Effector memory CD8-positive, alpha-beta T cell (primary cell): ENCODE measurements around the gene ST3GAL5.
A peak's percentile ranks its signal among the peaks of the same experiment; 100 is the strongest.
"Not testable (repeated sequence)": the region's sequence is repeated elsewhere in the genome, so short reads cannot be mapped to it uniquely, and the experiment has no call there.

Experiments used
- ATAC-seq: fragments of 150-1000 bp; cut with Tn5 transposase; replicated peaks from 2 replicates; pipeline ENCODE4 v1.10.0; 2021; ENCODE audit warnings: mild to moderate bottlenecking, moderate library complexity
- DNase-seq, 3 experiments: peaks; one replicate each; pipeline ENCODE4 v3.0.0; 2021
- H3K27ac Mint-ChIP-seq, 2 donors: one replicate each; pipeline ENCODE4 v1.8.0; 2022; ENCODE audit warnings: mild to moderate bottlenecking in 2 of 2, mixed read lengths in 2 of 2, moderate library complexity in 2 of 2
- H3K27me3 Mint-ChIP-seq, 2 donors: one replicate each; pipeline ENCODE4 v1.8.0; 2022; ENCODE audit warnings: mixed read lengths in 2 of 2
- H3K36me3 Mint-ChIP-seq: one replicate; pipeline ENCODE4 v1.8.0; 2022; ENCODE audit warnings: mild to moderate bottlenecking, moderate library complexity, mixed read lengths; ENCODE audit not compliant: insufficient read depth
- H3K4me1 Mint-ChIP-seq, 2 donors: one replicate each; pipeline ENCODE4 v1.8.0; 2022; ENCODE audit warnings: low read depth in 2 of 2, mixed read lengths in 2 of 2
- H3K4me3 Mint-ChIP-seq, 2 donors: one replicate each; pipeline ENCODE4 v1.8.0; 2022; ENCODE audit warnings: mild to moderate bottlenecking in 2 of 2, mixed read lengths in 2 of 2, moderate library complexity in 2 of 2
- H3K9me3 Mint-ChIP-seq, 2 donors: one replicate each; pipeline ENCODE4 v1.8.0; 2022; ENCODE audit warnings: mixed read lengths in 2 of 2

Gene ST3GAL5

DNA sequence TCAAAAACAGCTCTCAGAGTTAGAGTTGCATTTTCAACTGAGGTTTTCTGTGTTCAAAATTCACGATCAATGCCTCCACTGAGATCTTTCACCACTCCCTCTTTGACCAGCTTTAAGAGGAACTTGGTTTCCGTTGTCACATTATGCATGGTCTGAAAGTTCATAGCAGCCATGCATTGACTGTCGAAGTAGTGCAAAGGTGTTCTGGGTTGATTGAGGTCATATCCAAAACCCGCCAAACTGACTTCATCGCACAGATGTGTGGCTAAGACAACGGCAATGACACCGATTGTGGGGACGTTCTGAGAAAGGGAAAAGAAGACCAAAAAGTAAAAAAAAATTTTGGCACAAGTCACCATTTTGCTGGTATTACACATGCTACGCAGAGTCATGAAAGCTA lies 48.7 kb downstream of the ST3GAL5 start:
- H3K27me3 Mint-ChIP-seq: no peaks in the 10 kb centered on the region
- peak; percentile 95 for ATAC-seq
- peaks cover 8 to 14% of the 10 kb centered on the region in 2 donors for H3K4me1 Mint-ChIP-seq
- peaks cover 41% of the 10 kb centered on the region for H3K36me3 Mint-ChIP-seq
- no peaks in the 10 kb centered on the region for H3K9me3 Mint-ChIP-seq
- peak in 1 of 3 experiments; percentile 16 for DNase-seq
- peak overlapping the region in 1 of 2 donors; percentile 60 for H3K27ac Mint-ChIP-seq
- H3K4me3 Mint-ChIP-seq: no peak overlapping the region

- ATAC-seq: no peak
- DNase-seq: no peak
- Mint-ChIP-seq H3K4me3 (no peak overlapping the region), H3K36me3 (peaks cover 37% of the 10 kb centered on the region), H3K4me1 (peaks cover 8 to 14% of the 10 kb centered on the region in 2 donors), H3K27me3 (no peaks in the 10 kb centered on the region), H3K9me3 (no peaks in the 10 kb centered on the region), H3K27ac (peak overlapping the region in 1 of 2 donors; percentile 36)
Measured at GRCh38 chr2:85839461-85839860, 49.3 kb downstream of the ST3GAL5 start.

- H3K36me3 Mint-ChIP-seq: peaks cover 32% of the 10 kb centered on the region
- H3K27me3 Mint-ChIP-seq: no peaks in the 10 kb centered on the region
- DNase-seq: no peak
- no peaks in the 10 kb centered on the region for H3K9me3 Mint-ChIP-seq
- ATAC-seq: no peak
- H3K27ac Mint-ChIP-seq: peak overlapping the region; percentile 20 to 36
- H3K4me1 Mint-ChIP-seq: peaks cover 8 to 16% of the 10 kb centered on the region in 2 donors
- H3K4me3 Mint-ChIP-seq: no peak overlapping the region
Measured at GRCh38 chr2:85838641-85839040, 50.1 kb downstream of the ST3GAL5 start.

GRCh38 chr2:85838181-85838580 lies 50.6 kb downstream of the ST3GAL5 start:
- Mint-ChIP-seq H3K4me1 (peaks cover 7 to 20% of the 10 kb centered on the region in 2 donors), H3K4me3 (no peak overlapping the region), H3K36me3 (peaks cover 28% of the 10 kb centered on the region), H3K9me3 (no peaks in the 10 kb centered on the region), H3K27me3 (no peaks in the 10 kb centered on the region), H3K27ac (peak overlapping the region; percentile 20 to 36)
- ATAC-seq (no peak), DNase-seq (no peak)

- no peak overlapping the region for H3K27ac Mint-ChIP-seq
- H3K4me3 Mint-ChIP-seq: no peak overlapping the region
- no peak for ATAC-seq
- H3K4me1 Mint-ChIP-seq: peaks cover 10 to 20% of the 10 kb centered on the region in 2 donors
- H3K9me3 Mint-ChIP-seq: no peaks in the 10 kb centered on the region
- no peak for DNase-seq
- no peaks in the 10 kb centered on the region for H3K27me3 Mint-ChIP-seq
- H3K36me3 Mint-ChIP-seq: peaks cover 9% of the 10 kb centered on the region
Measured at GRCh38 chr2:85834466-85834865, 54.3 kb downstream of the ST3GAL5 start.

DNA sequence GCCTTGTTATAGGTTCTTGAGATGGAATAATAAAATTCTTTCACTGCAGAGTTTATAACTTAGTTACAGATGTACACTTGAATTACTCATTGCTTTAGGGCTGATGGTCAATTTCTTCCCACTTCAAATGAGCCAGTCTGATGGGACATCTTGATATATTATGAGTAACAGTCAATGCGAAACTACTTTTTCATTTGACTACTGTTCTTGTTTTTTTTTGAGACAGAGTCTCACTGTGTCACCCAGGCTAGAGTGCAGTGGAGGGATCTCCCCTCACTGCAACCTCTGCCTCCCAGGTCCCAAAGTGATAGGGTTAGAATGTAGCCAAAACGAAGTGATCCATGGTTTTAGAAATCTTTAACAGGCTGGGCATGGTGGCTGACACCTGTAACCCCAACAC lies 57.1 kb downstream of the ST3GAL5 start:
- peaks cover 6% of the 10 kb centered on the region for H3K36me3 Mint-ChIP-seq
- ATAC-seq (no peak), DNase-seq (no peak)
- H3K4me1 Mint-ChIP-seq: peaks cover 21 to 27% of the 10 kb centered on the region in 2 donors
- peaks cover 0 to 6% of the 10 kb centered on the region in 2 donors for H3K27me3 Mint-ChIP-seq
- no peak overlapping the region for H3K4me3 Mint-ChIP-seq
- no peak overlapping the region for H3K27ac Mint-ChIP-seq
- no peaks in the 10 kb centered on the region for H3K9me3 Mint-ChIP-seq

DNA sequence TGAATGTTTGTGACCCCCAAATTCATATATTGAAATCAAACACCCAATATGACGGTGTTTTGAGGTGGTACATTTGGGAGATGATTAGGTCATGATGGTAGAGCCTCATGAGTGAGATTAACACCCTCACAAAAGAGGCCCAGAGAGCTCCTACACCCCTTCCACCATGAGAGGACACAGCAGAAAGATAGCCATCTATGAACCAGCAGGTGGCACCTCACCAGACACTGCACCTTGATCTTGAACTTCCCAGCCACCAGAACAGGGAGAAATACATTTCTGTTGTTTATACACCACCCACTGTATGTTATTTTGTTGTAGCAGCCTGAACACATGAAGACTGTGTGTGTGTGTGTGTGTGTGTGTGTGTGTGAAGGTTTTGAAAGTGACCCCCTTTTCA lies 58.1 kb downstream of the ST3GAL5 start:
- ATAC-seq (peak; percentile 46), DNase-seq (peak in 1 of 3 experiments; percentile 17)
- no peak overlapping the region for H3K27ac Mint-ChIP-seq
- peaks cover 21 to 27% of the 10 kb centered on the region in 2 donors for H3K4me1 Mint-ChIP-seq
- peaks cover 0 to 8% of the 10 kb centered on the region in 2 donors for H3K27me3 Mint-ChIP-seq
- no peaks in the 10 kb centered on the region for H3K9me3 Mint-ChIP-seq
- peaks cover 6% of the 10 kb centered on the region for H3K36me3 Mint-ChIP-seq
- no peak overlapping the region for H3K4me3 Mint-ChIP-seq

GRCh38 chr2:85829394-85829793 lies 59.4 kb downstream of the ST3GAL5 start:
- not testable (repeated sequence) for ATAC-seq, H3K4me3 Mint-ChIP-seq, H3K27me3 Mint-ChIP-seq, H3K36me3 Mint-ChIP-seq, DNase-seq, H3K9me3 Mint-ChIP-seq
- peak overlapping the region in 1 of 2 donors; percentile 23 for H3K27ac Mint-ChIP-seq
- peaks cover 21 to 27% of the 10 kb centered on the region in 2 donors for H3K4me1 Mint-ChIP-seq

DNA sequence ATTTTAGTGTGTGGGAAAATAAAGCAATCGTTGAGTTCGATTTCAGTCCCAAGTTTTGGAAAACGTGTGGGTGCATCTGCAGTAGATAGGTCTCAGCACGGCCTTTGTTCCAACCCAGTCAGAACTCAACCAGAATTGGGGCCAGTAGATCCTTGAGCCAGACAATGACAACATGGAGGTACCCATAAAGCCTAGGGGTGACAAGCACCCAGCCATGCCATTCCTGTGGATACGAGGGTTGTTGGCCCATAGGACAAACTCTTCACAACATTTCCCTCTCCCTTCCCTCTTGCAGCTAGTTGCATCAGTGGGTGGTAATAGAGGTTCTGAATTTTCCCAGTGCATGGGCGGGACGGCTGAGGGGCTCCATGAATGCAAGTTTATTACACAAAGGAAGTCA lies 60.1 kb downstream of the ST3GAL5 start:
- Mint-ChIP-seq H3K27ac (peak overlapping the region in 1 of 2 donors; percentile 63), H3K4me1 (peaks cover 21 to 26% of the 10 kb centered on the region in 2 donors), H3K36me3 (peaks cover 6% of the 10 kb centered on the region), H3K9me3 (no peaks in the 10 kb centered on the region), H3K27me3 (peaks cover 0 to 8% of the 10 kb centered on the region in 2 donors), H3K4me3 (no peak overlapping the region)
- no peak for ATAC-seq
- DNase-seq: no peak

- peak overlapping the region; percentile 42 to 45 for H3K4me3 Mint-ChIP-seq
- H3K27me3 Mint-ChIP-seq: peaks cover 0 to 8% of the 10 kb centered on the region in 2 donors
Measured at GRCh38 chr2:85827879-85828569, 60.8 kb downstream of the ST3GAL5 start.

GRCh38 chr2:85826990-85827878 lies 61.6 kb downstream of the ST3GAL5 start:
- H3K9me3 Mint-ChIP-seq: no peaks in the 10 kb centered on the region
- DNase-seq (peak; percentile 83 to 88 (median 84)), ATAC-seq (peak; percentile 99)
- H3K36me3 Mint-ChIP-seq: peaks cover 6% of the 10 kb centered on the region
- H3K4me1 Mint-ChIP-seq: peaks cover 15 to 19% of the 10 kb centered on the region in 2 donors
- H3K4me3 Mint-ChIP-seq: peak overlapping the region in 1 of 2 donors; percentile 45
- peaks cover 0 to 14% of the 10 kb centered on the region in 2 donors for H3K27me3 Mint-ChIP-seq
- H3K27ac Mint-ChIP-seq: peak overlapping the region; percentile 63 to 88

More at GRCh38 chr2:85827879-85828569, 60.8 kb downstream of the ST3GAL5 start:
- H3K4me1 Mint-ChIP-seq: peaks cover 16 to 19% of the 10 kb centered on the region in 2 donors
- peaks cover 6% of the 10 kb centered on the region for H3K36me3 Mint-ChIP-seq
- no peaks in the 10 kb centered on the region for H3K9me3 Mint-ChIP-seq
- no peak for DNase-seq
- ATAC-seq: no peak
- H3K27ac Mint-ChIP-seq: peak overlapping the region; percentile 63 to 88

DNA sequence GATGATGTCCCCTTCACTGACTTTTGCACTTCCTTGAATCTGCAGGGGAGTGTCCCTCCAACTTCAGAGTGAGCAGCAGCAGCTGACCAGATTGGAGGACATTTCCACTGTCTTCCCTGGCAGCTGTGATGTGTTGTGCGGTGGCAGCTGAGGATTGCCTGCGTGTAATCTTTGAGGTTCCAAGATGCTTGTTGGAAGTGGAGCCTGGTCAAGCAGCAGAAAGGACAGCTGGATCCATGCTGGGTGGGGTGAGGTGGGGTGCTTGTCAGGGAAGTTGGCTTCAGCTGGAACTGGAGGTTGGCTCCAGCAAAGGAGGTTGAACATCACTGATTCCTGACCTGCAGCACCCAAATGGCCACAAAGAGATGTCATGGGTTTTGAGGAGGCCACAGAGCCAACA lies 64.8 kb downstream of the ST3GAL5 start:
- Mint-ChIP-seq H3K27ac (no peak overlapping the region), H3K36me3 (peaks cover 6% of the 10 kb centered on the region), H3K4me1 (peaks cover 14 to 15% of the 10 kb centered on the region in 2 donors), H3K9me3 (no peaks in the 10 kb centered on the region), H3K27me3 (peaks cover 14 to 27% of the 10 kb centered on the region in 2 donors), H3K4me3 (no peak overlapping the region)
- DNase-seq: no peak
- no peak for ATAC-seq

DNA sequence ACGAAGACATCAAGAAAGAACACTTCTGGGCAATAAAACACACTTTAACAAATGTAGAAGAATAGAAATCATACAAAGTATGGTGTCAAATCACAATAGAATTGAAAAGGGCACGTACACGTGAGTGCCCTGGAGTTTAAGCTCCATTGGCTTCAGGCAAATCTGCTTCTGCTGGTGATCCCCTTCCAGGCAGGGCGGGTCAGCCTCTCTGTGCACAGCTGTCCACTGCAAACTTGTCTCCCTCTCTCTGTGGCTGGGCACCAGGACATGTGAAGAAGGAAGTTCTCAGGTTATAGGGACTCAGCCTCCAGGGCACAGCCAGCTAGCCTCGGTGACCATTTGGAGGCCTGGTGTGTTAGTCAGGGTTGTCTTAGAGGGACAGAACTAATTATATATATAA lies 66.0 kb downstream of the ST3GAL5 start:
- Mint-ChIP-seq H3K4me3 (no peak overlapping the region), H3K27ac (no peak overlapping the region), H3K4me1 (peaks cover 8 to 10% of the 10 kb centered on the region in 2 donors), H3K9me3 (no peaks in the 10 kb centered on the region), H3K36me3 (peaks cover 6% of the 10 kb centered on the region), H3K27me3 (peaks cover 18 to 38% of the 10 kb centered on the region in 2 donors)
- no peak for ATAC-seq
- DNase-seq: no peak
